GM18951 (cell line): ENCODE results near the gene UGT1A8.

ENCODE experiments used
- POLR2A ChIP-seq: IDR thresholded peaks from 4 replicates; pipeline ENCODE4 v1.6.1; 2011; ENCODE audit warnings: mild to moderate bottlenecking; ENCODE audit not compliant: insufficient read length, insufficient read depth; ENCODE audit errors: extremely low read depth
- in situ Hi-C: fragments of 300-500 bp; cut with MboI; formaldehyde crosslinking; loops from one replicate; pipeline ENCODE4 v1.12.0; 2022; ENCODE audit warnings: low sequenced_read_pairs, mixed read lengths, inconsistent platforms; ENCODE audit not compliant: unreplicated experiment

UGT1A8 gene

GRCh38 chr2:233807966-233808935 is 190.8 kb downstream of the UGT1A8 start:
- no peak for TF ChIP-seq POLR2A
- in situ Hi-C loops = loop anchor here (10.0 kb wide), 1 partner anchor 343 kb away; no protein-coding TSS in a partner anchor

DNA sequence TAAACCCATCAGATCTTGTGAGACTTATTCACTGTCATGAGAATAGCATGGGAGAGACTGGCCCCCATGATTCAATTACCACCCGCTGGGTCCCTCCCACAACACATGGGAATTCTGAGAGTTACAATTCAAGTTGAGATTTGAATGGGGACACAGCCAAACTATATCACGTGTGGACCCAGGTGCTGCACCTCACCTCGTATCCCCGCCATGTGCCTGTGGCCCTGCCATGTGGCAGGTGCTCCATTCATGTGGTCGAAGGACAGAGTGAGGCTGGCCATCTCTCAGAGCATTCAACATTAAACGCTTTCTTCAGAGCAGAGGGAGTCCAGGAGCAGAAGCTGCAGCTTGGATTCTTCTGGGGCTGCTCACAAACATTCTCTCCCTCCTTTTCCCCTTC is 193.0 kb downstream of the UGT1A8 start:
- in situ Hi-C loops = no loop called here
- TF ChIP-seq POLR2A = no peak

GRCh38 chr2:233811087-233811486 is 193.7 kb downstream of the UGT1A8 start:
- no peak for TF ChIP-seq POLR2A
- in situ Hi-C loops = no loop called here

DNA sequence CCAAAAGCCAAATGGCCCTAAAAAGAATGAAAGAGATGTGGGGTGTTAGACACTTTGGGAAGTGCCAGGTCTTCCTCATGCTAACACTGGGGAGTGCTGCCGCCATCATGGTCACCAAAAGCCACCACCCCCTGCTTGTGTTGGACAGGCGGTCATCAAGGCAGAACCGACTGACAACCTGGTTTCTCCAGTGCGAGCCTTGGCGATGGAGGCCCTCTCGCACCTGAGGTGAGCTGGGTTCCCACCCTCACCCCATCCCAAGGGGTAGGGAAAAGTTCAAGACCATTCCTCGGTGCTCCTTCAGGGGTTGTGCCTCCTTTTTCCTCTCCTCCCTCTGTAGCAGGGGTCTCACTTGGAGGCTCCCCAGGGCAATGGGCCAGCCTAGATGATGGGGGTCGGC is 194.3 kb downstream of the UGT1A8 start:
- in situ Hi-C loops = no loop called here
- no peak for TF ChIP-seq POLR2A

- TF ChIP-seq POLR2A = no peak
- in situ Hi-C loops = no loop called here
Observed at GRCh38 chr2:233813236-233814055, 196.0 kb downstream of the UGT1A8 start.

GRCh38 chr2:233814056-233814835 is 196.8 kb downstream of the UGT1A8 start:
- in situ Hi-C loops = no loop called here
- TF ChIP-seq POLR2A = no peak

- in situ Hi-C loops = no loop called here
- no peak for TF ChIP-seq POLR2A
Observed at GRCh38 chr2:233815861-233816260, 198.4 kb downstream of the UGT1A8 start.

DNA sequence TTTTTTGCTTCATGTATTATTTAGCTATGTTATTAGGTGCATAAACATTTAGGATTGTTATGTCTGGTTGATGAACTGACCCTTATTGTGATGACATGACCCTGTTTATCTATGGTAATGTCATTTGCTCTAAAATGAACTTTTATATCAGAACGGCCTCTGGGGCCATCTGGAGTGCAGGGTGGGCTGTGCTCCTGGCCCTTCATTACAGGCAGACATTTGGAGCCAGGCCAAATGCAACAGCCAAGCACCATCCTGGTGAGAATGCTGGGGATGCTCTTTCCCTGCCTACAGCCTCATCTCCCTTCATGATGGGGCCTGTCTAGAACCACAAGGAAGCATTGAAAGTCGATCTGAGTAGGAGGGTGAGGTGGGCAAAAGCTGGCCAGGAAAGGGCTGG is 198.9 kb downstream of the UGT1A8 start:
- no peak for TF ChIP-seq POLR2A
- in situ Hi-C loops = no loop called here

GRCh38 chr2:233816771-233817170 is 199.3 kb downstream of the UGT1A8 start:
- no peak for TF ChIP-seq POLR2A
- in situ Hi-C loops = no loop called here

DNA sequence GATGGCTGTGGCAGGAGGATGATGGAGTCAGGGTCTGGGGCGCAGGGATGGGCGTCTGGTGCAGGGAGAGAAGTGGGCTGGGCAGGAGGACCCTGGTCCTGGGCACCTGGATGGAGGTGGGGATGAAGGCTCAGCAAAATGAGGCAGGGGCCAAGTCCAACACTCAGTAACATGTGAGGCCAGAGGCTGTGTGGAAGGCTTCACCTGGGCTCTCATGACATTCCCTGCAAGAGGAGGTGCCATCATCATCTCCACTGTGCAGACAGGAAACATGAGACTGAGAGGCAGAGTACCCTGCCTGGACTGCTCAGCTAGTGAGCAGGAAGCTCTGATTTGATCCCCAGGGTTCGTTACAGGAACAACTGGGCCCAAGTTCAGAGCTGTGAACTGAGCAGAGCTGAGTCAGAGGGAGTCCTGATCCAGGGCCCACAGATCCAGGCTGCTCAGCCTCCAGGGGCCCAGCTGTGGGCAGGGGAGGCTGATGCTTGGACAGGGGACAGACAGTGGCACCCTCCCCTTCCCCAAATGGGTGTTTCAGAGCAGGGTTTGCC is 200.0 kb downstream of the UGT1A8 start:
- in situ Hi-C loops = no loop called here

DNA sequence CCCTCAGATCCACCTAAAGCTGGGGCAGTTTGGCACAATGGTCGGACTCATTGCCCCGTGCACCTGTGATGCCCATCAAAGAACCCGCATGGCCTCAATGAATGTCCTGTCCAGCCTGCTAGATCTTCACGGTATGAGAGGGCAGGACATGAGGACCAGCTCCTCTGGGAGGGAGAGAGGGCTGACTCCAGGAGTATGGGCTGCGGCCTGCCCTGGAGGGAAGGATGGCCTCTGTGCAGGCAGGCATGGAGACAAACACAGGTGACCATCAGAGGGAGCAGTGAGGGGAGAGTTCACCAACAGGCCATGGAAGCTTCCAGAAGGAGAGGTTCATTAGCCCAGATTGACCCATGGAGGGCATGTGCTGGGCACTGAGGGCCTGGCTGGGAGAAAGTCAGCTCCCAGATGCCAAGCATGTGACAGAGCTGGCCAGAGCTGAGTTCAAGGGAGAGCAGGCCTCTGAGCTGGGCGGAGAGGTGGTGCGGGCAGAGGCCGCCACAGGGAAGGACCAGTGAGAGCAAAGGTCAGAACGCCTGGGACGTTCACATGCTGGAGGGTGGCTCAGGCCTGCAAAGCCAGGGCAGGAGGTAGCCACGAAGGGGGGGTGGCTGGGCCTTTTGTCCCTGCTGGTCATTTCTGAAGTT is 200.7 kb downstream of the UGT1A8 start:
- no peak for TF ChIP-seq POLR2A
- in situ Hi-C loops = no loop called here

More for the DNA sequence above, 200.0 kb downstream of the UGT1A8 start:
- no peak for TF ChIP-seq POLR2A

DNA sequence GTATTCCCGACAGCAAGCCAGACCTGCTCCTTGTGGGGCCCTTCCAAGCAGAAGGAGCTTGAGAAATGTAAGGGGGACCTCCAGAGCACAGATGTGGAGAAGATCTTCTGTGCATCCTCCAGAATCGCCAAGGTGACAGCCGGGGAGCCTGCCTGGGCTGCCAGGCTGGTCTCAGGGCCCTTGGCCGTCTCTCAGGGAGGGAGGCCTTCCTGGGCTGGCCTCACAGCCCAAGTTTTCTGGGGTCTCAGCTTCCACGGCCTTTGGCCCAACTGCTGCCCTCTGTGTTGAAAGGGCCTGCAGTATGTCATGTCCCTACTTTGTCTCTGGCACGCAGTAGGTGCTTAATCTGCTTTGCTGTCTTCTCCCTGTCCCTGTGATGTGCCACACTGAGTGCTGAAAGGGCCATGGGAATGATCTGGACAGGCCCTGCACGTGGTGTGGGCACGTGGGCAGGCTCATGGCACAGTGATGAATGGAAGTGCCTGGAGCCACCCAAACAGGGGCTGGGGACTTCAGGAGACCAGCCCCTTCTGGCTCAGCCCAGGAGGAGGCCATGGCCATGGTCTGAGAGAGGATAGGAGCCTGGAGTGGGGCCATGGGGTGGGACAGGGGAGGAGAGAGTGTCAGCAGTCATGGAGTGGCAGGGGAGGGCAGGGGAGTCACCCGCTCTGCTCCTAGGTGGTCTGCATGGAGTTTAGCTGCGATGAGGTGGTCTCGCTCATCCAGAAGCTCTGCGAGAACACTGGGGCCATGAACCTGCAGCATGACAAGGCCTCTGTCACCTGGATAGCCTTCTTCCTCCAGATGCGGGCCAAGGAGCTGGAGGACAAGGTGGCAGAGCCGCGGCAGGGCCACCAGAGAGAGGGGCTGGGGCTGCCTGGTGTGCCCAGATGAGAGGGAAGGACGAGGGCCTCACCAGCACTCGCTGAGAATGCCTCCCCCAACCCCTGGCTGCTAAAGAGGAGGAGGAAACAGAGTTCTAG is 201.5 kb downstream of the UGT1A8 start:
- TF ChIP-seq POLR2A = no peak
- in situ Hi-C loops = no loop called here
